ENCODE data around the gene BIRC7. TPM values are rescaled to one million over a fixed set of nuclear protein-coding genes. Genes with fewer than 3 reads are reported as not detected.

The BIRC7 gene
- total RNA-seq, 1 experiment from 2014 or later, result 0.17 TPM

DNA sequence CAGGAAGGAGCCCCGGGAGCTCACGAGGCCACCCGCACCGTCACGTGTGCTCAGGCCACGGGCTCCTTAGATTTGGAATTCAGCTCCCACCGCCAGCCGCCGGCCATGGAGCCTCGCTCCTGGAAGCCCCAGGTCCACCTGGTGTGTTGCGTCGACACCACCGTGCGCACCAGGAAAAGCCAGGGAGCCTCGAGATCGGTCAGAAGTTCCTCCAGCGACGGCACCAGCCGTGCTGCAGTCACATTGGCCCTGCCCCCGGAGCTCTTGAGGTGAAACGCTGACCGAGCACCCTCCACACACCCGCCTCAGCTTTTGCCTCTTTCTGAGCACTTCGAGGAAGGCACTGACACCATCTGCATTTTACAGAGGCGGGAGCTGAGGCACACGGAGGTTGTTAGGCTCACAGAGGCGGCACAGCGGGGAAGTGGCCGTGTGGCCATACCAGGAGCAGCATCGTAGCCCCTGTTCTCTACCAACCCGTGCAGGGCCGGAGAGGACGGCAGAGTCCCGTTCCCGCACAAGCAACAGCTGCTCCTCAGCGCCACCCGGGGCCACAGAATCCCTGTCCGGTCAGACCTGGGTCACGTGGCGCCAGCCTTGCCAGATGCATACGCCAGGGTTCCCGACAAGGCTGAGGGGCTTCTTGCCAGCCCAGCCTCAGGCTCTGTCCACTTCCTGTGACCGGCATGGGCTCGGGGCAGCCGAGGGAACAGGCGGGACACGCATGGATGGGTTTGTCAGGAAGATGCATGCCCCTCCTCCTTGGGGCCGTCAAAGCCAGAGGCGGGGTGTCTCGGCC is 11.0 kb downstream of the BIRC7 start (continued):
- TF ChIP-seq, protein P1, sequence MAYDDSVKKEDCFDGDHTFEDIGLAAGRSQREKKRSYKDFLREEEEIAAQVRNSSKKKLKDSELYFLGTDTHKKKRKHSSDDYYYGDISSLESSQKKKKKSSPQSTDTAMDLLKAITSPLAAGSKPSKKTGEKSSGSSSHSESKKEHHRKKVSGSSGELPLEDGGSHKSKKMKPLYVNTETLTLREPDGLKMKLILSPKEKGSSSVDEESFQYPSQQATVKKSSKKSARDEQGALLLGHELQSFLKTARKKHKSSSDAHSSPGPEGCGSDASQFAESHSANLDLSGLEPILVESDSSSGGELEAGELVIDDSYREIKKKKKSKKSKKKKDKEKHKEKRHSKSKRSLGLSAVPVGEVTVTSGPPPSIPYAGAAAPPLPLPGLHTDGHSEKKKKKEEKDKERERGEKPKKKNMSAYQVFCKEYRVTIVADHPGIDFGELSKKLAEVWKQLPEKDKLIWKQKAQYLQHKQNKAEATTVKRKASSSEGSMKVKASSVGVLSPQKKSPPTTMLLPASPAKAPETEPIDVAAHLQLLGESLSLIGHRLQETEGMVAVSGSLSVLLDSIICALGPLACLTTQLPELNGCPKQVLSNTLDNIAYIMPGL (CRISPR knock-in tag; IDR thresholded peaks at IDR 0.05), result peak; percentile 62; the same call in 1 of the 2 replicates
- TF ChIP-seq NFATC4 (CRISPR knock-in tag; IDR thresholded peaks at IDR 0.05) (no peak), ZNF138 (CRISPR knock-in tag; conservative IDR thresholded peaks at IDR 0.05) (no peak), SP1 (CRISPR knock-in tag; conservative IDR thresholded peaks at IDR 0.05) (no peak)
- TF ChIP-seq, protein P2, sequence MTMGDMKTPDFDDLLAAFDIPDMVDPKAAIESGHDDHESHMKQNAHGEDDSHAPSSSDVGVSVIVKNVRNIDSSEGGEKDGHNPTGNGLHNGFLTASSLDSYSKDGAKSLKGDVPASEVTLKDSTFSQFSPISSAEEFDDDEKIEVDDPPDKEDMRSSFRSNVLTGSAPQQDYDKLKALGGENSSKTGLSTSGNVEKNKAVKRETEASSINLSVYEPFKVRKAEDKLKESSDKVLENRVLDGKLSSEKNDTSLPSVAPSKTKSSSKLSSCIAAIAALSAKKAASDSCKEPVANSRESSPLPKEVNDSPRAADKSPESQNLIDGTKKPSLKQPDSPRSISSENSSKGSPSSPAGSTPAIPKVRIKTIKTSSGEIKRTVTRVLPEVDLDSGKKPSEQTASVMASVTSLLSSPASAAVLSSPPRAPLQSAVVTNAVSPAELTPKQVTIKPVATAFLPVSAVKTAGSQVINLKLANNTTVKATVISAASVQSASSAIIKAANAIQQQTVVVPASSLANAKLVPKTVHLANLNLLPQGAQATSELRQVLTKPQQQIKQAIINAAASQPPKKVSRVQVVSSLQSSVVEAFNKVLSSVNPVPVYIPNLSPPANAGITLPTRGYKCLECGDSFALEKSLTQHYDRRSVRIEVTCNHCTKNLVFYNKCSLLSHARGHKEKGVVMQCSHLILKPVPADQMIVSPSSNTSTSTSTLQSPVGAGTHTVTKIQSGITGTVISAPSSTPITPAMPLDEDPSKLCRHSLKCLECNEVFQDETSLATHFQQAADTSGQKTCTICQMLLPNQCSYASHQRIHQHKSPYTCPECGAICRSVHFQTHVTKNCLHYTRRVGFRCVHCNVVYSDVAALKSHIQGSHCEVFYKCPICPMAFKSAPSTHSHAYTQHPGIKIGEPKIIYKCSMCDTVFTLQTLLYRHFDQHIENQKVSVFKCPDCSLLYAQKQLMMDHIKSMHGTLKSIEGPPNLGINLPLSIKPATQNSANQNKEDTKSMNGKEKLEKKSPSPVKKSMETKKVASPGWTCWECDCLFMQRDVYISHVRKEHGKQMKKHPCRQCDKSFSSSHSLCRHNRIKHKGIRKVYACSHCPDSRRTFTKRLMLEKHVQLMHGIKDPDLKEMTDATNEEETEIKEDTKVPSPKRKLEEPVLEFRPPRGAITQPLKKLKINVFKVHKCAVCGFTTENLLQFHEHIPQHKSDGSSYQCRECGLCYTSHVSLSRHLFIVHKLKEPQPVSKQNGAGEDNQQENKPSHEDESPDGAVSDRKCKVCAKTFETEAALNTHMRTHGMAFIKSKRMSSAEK (CRISPR knock-in tag; IDR thresholded peaks at IDR 0.05; ENCODE audit: borderline replicate concordance), result no peak
- TF ChIP-seq, protein P3, sequence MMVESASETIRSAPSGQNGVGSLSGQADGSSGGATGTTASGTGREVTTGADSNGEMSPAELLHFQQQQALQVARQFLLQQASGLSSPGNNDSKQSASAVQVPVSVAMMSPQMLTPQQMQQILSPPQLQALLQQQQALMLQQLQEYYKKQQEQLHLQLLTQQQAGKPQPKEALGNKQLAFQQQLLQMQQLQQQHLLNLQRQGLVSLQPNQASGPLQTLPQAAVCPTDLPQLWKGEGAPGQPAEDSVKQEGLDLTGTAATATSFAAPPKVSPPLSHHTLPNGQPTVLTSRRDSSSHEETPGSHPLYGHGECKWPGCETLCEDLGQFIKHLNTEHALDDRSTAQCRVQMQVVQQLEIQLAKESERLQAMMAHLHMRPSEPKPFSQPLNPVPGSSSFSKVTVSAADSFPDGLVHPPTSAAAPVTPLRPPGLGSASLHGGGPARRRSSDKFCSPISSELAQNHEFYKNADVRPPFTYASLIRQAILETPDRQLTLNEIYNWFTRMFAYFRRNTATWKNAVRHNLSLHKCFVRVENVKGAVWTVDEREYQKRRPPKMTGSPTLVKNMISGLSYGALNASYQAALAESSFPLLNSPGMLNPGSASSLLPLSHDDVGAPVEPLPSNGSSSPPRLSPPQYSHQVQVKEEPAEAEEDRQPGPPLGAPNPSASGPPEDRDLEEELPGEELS (CRISPR knock-in tag; IDR thresholded peaks at IDR 0.05), result no peak

DNA sequence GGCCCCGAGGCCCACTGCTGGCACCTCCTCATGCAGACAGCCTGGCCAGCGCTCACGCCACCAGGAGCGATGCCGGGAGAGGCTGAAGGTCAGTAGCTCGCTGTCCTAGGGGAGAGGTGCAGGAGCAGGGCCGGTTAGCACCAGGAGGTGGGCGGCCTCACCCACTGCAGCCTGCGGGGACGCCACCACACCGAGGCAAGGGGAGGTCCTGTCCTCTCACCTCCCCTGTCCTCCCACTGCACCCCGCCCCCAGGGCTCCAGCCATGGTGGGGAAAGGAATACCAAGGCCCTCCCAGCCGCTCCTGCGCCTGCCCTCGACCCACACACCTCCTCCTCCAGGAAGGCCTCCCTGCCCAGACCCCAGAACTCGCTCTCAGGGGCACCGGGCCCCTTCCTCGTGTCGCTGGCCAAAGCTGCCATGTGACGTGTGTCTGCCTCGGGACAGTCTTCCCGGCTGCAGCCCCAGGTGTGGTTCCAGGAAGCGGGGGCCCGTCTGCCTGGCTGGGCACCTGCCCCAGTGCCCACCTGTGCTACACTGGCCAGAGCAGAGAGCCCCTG is 12.0 kb downstream of the BIRC7 start:
- Mint-ChIP-seq H3K4me3 (no peak overlapping the region), H3K27ac (no peak overlapping the region), H3K9me3 (no peaks in the 10 kb centered on the region), H3K36me3 (no peaks in the 10 kb centered on the region), H3K4me1 (peaks cover 5% of the 10 kb centered on the region), H3K27me3 (ENCODE audit: low read depth) (peaks cover 17% of the 10 kb centered on the region)
- CTCF ChIA-PET, result interaction anchor here (1.4 to 5.6 kb wide), 4 partner anchors 13 to 33 kb away, joined by 3 to 93 read pairs (median 21); partner anchors contain the start of gene BIRC7
- DNase-seq (ENCODE audit: low spot score) (no peak), ATAC-seq (no peak)
- TF ChIP-seq, protein P4, sequence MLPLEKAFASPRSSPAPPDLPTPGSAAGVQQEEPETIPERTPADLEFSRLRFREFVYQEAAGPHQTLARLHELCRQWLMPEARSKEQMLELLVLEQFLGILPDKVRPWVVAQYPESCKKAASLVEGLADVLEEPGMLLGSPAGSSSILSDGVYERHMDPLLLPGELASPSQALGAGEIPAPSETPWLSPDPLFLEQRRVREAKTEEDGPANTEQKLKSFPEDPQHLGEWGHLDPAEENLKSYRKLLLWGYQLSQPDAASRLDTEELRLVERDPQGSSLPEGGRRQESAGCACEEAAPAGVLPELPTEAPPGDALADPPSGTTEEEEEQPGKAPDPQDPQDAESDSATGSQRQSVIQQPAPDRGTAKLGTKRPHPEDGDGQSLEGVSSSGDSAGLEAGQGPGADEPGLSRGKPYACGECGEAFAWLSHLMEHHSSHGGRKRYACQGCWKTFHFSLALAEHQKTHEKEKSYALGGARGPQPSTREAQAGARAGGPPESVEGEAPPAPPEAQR (CRISPR knock-in tag; IDR thresholded peaks at IDR 0.05), result no peak
- TF ChIP-seq SMAD4 (CRISPR knock-in tag; IDR thresholded peaks at IDR 0.05) (no peak), FOXK1 (CRISPR knock-in tag; IDR thresholded peaks at IDR 0.05) (no peak), GRHL2 (CRISPR knock-in tag; IDR thresholded peaks at IDR 0.05; ENCODE audit: insufficient replicate concordance, severe bottlenecking) (no peak), ZNF671 (CRISPR knock-in tag; IDR thresholded peaks at IDR 0.05) (no peak), NR2C2 (CRISPR knock-in tag; IDR thresholded peaks at IDR 0.05) (no peak), SOX15 (CRISPR knock-in tag; IDR thresholded peaks at IDR 0.05) (no peak), ZNF423 (CRISPR knock-in tag; IDR thresholded peaks at IDR 0.05) (no peak), SMAD3 (CRISPR knock-in tag; IDR thresholded peaks at IDR 0.05; ENCODE audit: borderline replicate concordance) (no peak), JUN (CRISPR knock-in tag; IDR thresholded peaks at IDR 0.05) (no peak)
- TF ChIP-seq, protein P5, sequence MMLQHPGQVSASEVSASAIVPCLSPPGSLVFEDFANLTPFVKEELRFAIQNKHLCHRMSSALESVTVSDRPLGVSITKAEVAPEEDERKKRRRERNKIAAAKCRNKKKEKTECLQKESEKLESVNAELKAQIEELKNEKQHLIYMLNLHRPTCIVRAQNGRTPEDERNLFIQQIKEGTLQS (CRISPR knock-in tag; conservative IDR thresholded peaks at IDR 0.05), result no peak
- POLR2A ChIA-PET, result no interaction called here

All from WTC11 (cell line).